B cell (primary cell): ENCODE measurements around the gene KARS1.

Experiments
- CTCF ChIP-seq: fragments of 200-600 bp; IDR thresholded peaks from one replicate; pipeline ENCODE4 v1.8.0; 2022; ENCODE audit warnings: antibody characterized with exemption, mild to moderate bottlenecking
- EZH2 ChIP-seq: IDR thresholded peaks from 2 replicates; pipeline ENCODE4 v1.6.1; 2012; ENCODE audit warnings: borderline replicate concordance, low read depth, mild to moderate bottlenecking, moderate library complexity, low read length; ENCODE audit not compliant: insufficient read depth, poor library complexity, severe bottlenecking

- TF ChIP-seq CTCF (no peak), EZH2 (no peak)
Observed at GRCh38 chr16:75578725-75579124, 68.7 kb downstream of the KARS1 start.
